HG02870 (cell line): ENCODE results near the gene ITPR2.

Source experiments
- ATAC-seq: cut with Tn5 transposase; IDR thresholded peaks from one replicate; pipeline ENCODE4 v1.9.1; 2021; ENCODE audit warnings: mild to moderate bottlenecking, moderate library complexity; ENCODE audit not compliant: unreplicated experiment

ITPR2 gene

GRCh38 chr12:26599096-26599695 is 233.8 kb downstream of the ITPR2 start:
- no peak for ATAC-seq

GRCh38 chr12:26595806-26596205 is 237.2 kb downstream of the ITPR2 start:
- no peak for ATAC-seq

GRCh38 chr12:26580619-26581018 is 252.4 kb downstream of the ITPR2 start:
- no peak for ATAC-seq

GRCh38 chr12:26576266-26576665 is 256.7 kb downstream of the ITPR2 start:
- ATAC-seq, result no peak

- no peak for ATAC-seq
Observed at GRCh38 chr12:26573225-26573909, 259.6 kb downstream of the ITPR2 start.

GRCh38 chr12:26572137-26572536 is 260.9 kb downstream of the ITPR2 start:
- ATAC-seq, result no peak

- no peak for ATAC-seq
Observed at GRCh38 chr12:26571560-26571959, 261.4 kb downstream of the ITPR2 start.

GRCh38 chr12:26567126-26567525 is 265.9 kb downstream of the ITPR2 start:
- no peak for ATAC-seq

GRCh38 chr12:26566675-26567074 is 266.3 kb downstream of the ITPR2 start:
- ATAC-seq, result no peak

- ATAC-seq, result no peak
Observed at GRCh38 chr12:26566186-26566585, 266.8 kb downstream of the ITPR2 start.

GRCh38 chr12:26564391-26564790 is 268.6 kb downstream of the ITPR2 start:
- ATAC-seq, result no peak

GRCh38 chr12:26563552-26563951 is 269.4 kb downstream of the ITPR2 start:
- ATAC-seq, result no peak

GRCh38 chr12:26557326-26557725 is 275.7 kb downstream of the ITPR2 start:
- no peak for ATAC-seq

- no peak for ATAC-seq
Observed at GRCh38 chr12:26556916-26557315, 276.1 kb downstream of the ITPR2 start.

GRCh38 chr12:26555139-26555538 is 277.9 kb downstream of the ITPR2 start:
- ATAC-seq, result no peak

GRCh38 chr12:26554332-26554731 is 278.7 kb downstream of the ITPR2 start:
- ATAC-seq, result peak; percentile 52

- ATAC-seq, result no peak
Observed at GRCh38 chr12:26551385-26551784, 281.6 kb downstream of the ITPR2 start.

- ATAC-seq, result no peak
Observed at GRCh38 chr12:26548227-26548626, 284.8 kb downstream of the ITPR2 start.

GRCh38 chr12:26546535-26547314 is 286.3 kb downstream of the ITPR2 start:
- ATAC-seq, result no peak

GRCh38 chr12:26539131-26539530 is 293.9 kb downstream of the ITPR2 start:
- ATAC-seq, result no peak

- ATAC-seq, result no peak
Observed at GRCh38 chr12:26537651-26538050, 295.3 kb downstream of the ITPR2 start.

- no peak for ATAC-seq
Observed at GRCh38 chr12:26537126-26537525, 295.9 kb downstream of the ITPR2 start.
